ENCODE results near the gene EPS15. TPM values are rescaled to one million over a fixed set of nuclear protein-coding genes. Genes with fewer than 3 reads are reported as not detected.

The EPS15 gene
- total RNA-seq, 1 donor from 2014 or later, result 42.0 TPM

DNA sequence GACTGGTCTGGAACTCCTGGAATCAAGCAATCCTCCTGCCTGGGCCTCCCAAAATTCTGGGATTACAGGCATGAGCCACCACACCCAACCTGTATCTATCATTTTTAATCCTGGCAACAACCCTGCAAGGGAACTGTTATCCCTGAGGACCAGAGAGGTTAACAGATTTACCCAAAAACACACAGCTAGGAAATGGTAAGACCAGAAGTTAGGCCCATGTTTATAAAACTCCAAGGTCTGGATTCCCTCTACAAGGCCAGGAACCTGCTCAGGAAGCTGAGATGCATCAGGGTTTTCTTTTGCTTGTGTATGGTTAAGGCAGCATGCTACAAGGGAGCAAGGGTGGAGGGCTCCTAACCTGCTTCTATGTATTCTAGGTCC is 170.9 kb downstream of the EPS15 start:
- H3K36me3 Mint-ChIP-seq, result no peaks in the 10 kb centered on the region

DNA sequence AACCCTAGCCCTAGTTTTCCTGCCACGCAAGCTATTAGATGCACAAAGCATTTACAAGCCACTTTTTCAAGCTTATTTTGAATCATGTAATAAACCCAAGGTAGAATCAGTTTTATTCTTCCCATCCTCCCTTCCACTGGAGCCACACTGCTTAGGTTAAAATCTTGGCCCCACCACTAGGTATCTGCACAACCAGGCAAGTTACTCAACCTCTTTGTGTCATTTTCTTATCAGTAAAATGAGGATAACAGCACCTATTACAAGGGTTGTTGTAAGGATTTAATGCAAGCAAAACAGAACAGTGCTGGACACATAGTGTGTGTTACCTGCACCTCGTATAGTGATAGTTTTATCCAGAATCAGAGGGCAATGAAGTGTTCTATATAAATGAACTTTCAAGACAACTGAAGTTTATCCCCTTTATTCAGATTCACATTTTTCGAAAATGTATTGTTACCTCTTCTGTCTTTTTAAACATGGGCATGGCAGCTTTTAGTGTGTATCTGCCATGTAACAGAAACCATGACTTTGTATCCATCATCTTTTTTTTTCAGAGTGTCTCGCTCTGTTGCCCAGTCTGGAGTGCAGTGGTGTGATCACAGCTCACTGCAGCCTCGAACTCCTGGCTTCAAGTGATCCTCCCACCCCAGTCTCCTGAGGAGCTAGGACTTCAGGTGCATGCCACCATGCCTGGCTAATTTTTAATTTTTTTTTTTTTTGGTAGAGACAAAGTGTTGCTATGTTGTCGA is 171.5 kb downstream of the EPS15 start:
- H3K4me1 ChIP-seq, result peaks cover 3% of the 10 kb centered on the region
- H3K4me3 ChIP-seq, result no peak overlapping the region
- no peak overlapping the region for H3K27ac Mint-ChIP-seq
- no peaks in the 10 kb centered on the region for H3K36me3 ChIP-seq
- H3K4me2 ChIP-seq, result no peak overlapping the region
- TF ChIP-seq EZH2 (IDR thresholded peaks at IDR 0.05) (no peak), EZH2phosphoT487 (IDR thresholded peaks at IDR 0.05) (no peak)
- TF ChIP-seq, protein P1, sequence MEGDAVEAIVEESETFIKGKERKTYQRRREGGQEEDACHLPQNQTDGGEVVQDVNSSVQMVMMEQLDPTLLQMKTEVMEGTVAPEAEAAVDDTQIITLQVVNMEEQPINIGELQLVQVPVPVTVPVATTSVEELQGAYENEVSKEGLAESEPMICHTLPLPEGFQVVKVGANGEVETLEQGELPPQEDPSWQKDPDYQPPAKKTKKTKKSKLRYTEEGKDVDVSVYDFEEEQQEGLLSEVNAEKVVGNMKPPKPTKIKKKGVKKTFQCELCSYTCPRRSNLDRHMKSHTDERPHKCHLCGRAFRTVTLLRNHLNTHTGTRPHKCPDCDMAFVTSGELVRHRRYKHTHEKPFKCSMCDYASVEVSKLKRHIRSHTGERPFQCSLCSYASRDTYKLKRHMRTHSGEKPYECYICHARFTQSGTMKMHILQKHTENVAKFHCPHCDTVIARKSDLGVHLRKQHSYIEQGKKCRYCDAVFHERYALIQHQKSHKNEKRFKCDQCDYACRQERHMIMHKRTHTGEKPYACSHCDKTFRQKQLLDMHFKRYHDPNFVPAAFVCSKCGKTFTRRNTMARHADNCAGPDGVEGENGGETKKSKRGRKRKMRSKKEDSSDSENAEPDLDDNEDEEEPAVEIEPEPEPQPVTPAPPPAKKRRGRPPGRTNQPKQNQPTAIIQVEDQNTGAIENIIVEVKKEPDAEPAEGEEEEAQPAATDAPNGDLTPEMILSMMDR (IDR thresholded peaks at IDR 0.05), result no peak
- H2AFZ ChIP-seq (replicated peaks), result no peak overlapping the region
- H3K9me3 Mint-ChIP-seq, result no peaks in the 10 kb centered on the region
- H3K27me3 ChIP-seq, result peaks cover 36% of the 10 kb centered on the region
- H3F3A ChIP-seq (ENCODE audit: low read depth), result no peaks in the 10 kb centered on the region
- H3K27ac ChIP-seq, result no peak overlapping the region
- H3K4me1 Mint-ChIP-seq, result no peaks in the 10 kb centered on the region
- peaks cover 19% of the 10 kb centered on the region for H3K27me3 Mint-ChIP-seq (ENCODE audit: insufficient read depth, low read depth)
- H4K20me1 ChIP-seq (ENCODE audit: low read depth), result no peaks in the 10 kb centered on the region
- H3K4me3 Mint-ChIP-seq, result no peak overlapping the region
- no peaks in the 10 kb centered on the region for H3K36me3 Mint-ChIP-seq
- H3K79me2 ChIP-seq (ENCODE audit: low read depth), result no peaks in the 10 kb centered on the region
- no peaks in the 10 kb centered on the region for H3K9me3 ChIP-seq (ENCODE audit: low read depth)
- no peak for DNase-seq (ENCODE audit: low spot score)
- H3K9ac ChIP-seq, result no peak overlapping the region

More for the DNA sequence above, 170.9 kb downstream of the EPS15 start:
- Histone ChIP-seq H3K36me3 (no peaks in the 10 kb centered on the region), H3K9me3 (ENCODE audit: low read depth) (no peaks in the 10 kb centered on the region), H3K27me3 (peaks cover 31% of the 10 kb centered on the region), H3K4me3 (no peak overlapping the region), H3K79me2 (ENCODE audit: low read depth) (no peaks in the 10 kb centered on the region), H4K20me1 (ENCODE audit: low read depth) (no peaks in the 10 kb centered on the region), H3K27ac (no peak overlapping the region), H3F3A (ENCODE audit: low read depth) (no peaks in the 10 kb centered on the region), H3K9ac (no peak overlapping the region), H2AFZ (replicated peaks) (no peak overlapping the region), H3K4me2 (no peak overlapping the region), H3K4me1 (peaks cover 3% of the 10 kb centered on the region)
- H3K27ac Mint-ChIP-seq, result no peak overlapping the region
- H3K9me3 Mint-ChIP-seq, result no peaks in the 10 kb centered on the region
- TF ChIP-seq EZH2phosphoT487 (IDR thresholded peaks at IDR 0.05), result no peak
- no peak for TF ChIP-seq EZH2 (IDR thresholded peaks at IDR 0.05)
- TF ChIP-seq, protein P1 (IDR thresholded peaks at IDR 0.05), result no peak
- peaks cover 16% of the 10 kb centered on the region for H3K27me3 Mint-ChIP-seq (ENCODE audit: insufficient read depth, low read depth)
- no peaks in the 10 kb centered on the region for H3K4me1 Mint-ChIP-seq
- no peak for DNase-seq (ENCODE audit: low spot score)
- no peak overlapping the region for H3K4me3 Mint-ChIP-seq

DNA sequence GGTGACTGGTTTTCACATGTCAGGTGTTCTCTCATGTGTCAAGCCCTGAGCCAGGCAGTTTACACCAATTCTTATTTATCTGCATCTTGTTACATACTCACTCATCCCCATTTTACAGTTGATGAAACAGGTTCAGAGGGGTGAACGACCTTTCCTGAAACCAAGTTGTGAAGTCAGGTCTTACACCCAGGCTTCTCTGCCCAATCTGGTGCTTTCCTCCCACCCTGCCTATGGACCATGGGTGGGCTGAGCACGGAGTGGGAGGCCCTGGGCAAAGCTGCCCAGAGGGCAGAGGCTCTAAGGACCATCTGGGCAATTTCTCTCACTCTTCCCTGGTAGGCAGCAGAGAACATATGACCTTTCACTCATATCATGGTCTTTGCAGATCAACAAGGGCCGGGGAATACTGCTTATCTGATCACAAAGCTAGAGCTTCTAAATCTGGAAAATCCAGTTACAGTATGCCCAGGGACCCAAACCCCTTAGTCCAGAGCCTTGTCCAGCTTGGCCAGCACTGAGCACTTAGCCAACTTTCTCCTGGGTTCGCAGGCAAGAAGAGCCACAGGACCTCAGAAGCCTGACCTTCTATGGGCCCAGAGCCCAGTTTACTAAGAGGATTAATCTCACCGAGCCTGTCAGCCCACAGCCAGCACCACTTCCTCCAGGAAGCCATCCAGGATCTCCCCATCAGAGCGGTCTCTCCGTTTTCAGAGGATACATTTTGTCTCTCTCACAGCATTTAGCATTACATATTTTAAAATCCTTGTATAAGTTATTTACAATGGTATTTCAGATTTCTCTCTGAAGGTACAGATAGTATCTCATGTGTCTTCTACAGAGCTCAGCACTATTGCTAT is 172.8 kb downstream of the EPS15 start:
- Mint-ChIP-seq H3K4me1 (peaks cover 10% of the 10 kb centered on the region), H3K4me3 (no peak overlapping the region), H3K9me3 (no peaks in the 10 kb centered on the region), H3K27ac (no peak overlapping the region), H3K27me3 (ENCODE audit: insufficient read depth, low read depth) (peaks cover 19% of the 10 kb centered on the region), H3K36me3 (no peaks in the 10 kb centered on the region)
- no peak for DNase-seq (ENCODE audit: low spot score)
- no peak overlapping the region for H3K9ac ChIP-seq
- H3F3A ChIP-seq (ENCODE audit: low read depth), result no peaks in the 10 kb centered on the region
- TF ChIP-seq EZH2 (IDR thresholded peaks at IDR 0.05), result no peak
- TF ChIP-seq, protein P1 (IDR thresholded peaks at IDR 0.05), result no peak
- no peak for TF ChIP-seq EZH2phosphoT487 (IDR thresholded peaks at IDR 0.05)
- H3K4me2 ChIP-seq, result no peak overlapping the region
- H3K4me3 ChIP-seq, result no peak overlapping the region
- H3K27ac ChIP-seq, result no peak overlapping the region
- H3K36me3 ChIP-seq, result no peaks in the 10 kb centered on the region
- H4K20me1 ChIP-seq (ENCODE audit: low read depth), result no peaks in the 10 kb centered on the region
- H3K79me2 ChIP-seq (ENCODE audit: low read depth), result no peaks in the 10 kb centered on the region
- peaks cover 41% of the 10 kb centered on the region for H3K27me3 ChIP-seq
- H3K9me3 ChIP-seq (ENCODE audit: low read depth), result no peaks in the 10 kb centered on the region
- peaks cover 3% of the 10 kb centered on the region for H3K4me1 ChIP-seq
- H2AFZ ChIP-seq (replicated peaks), result no peak overlapping the region

Measured in neural progenitor cell (in vitro differentiated cells).